Panc1 (cell line): ENCODE results near the gene ACSM2B.

Experiments used
- TF ChIP-seq, protein P1 (sequence below): fragments of 450-650 bp; IDR thresholded peaks from 2 replicates; pipeline ENCODE4 v1.5.1; 2017; ENCODE audit warnings: mild to moderate bottlenecking
- TF ChIP-seq, protein P2 (sequence below), 2 experiments: IDR thresholded peaks; 2 replicates each; pipeline ENCODE4 v1.6.1; 2011 to 2012; ENCODE audit warnings: low read depth in 2 of 2, control low read depth in 1 of 2, low read length in 1 of 2, mild to moderate bottlenecking in 1 of 2, moderate library complexity in 1 of 2; ENCODE audit not compliant: insufficient read depth in 1 of 2

- TF ChIP-seq, protein P1, sequence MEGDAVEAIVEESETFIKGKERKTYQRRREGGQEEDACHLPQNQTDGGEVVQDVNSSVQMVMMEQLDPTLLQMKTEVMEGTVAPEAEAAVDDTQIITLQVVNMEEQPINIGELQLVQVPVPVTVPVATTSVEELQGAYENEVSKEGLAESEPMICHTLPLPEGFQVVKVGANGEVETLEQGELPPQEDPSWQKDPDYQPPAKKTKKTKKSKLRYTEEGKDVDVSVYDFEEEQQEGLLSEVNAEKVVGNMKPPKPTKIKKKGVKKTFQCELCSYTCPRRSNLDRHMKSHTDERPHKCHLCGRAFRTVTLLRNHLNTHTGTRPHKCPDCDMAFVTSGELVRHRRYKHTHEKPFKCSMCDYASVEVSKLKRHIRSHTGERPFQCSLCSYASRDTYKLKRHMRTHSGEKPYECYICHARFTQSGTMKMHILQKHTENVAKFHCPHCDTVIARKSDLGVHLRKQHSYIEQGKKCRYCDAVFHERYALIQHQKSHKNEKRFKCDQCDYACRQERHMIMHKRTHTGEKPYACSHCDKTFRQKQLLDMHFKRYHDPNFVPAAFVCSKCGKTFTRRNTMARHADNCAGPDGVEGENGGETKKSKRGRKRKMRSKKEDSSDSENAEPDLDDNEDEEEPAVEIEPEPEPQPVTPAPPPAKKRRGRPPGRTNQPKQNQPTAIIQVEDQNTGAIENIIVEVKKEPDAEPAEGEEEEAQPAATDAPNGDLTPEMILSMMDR = no peak
- TF ChIP-seq, protein P2, sequence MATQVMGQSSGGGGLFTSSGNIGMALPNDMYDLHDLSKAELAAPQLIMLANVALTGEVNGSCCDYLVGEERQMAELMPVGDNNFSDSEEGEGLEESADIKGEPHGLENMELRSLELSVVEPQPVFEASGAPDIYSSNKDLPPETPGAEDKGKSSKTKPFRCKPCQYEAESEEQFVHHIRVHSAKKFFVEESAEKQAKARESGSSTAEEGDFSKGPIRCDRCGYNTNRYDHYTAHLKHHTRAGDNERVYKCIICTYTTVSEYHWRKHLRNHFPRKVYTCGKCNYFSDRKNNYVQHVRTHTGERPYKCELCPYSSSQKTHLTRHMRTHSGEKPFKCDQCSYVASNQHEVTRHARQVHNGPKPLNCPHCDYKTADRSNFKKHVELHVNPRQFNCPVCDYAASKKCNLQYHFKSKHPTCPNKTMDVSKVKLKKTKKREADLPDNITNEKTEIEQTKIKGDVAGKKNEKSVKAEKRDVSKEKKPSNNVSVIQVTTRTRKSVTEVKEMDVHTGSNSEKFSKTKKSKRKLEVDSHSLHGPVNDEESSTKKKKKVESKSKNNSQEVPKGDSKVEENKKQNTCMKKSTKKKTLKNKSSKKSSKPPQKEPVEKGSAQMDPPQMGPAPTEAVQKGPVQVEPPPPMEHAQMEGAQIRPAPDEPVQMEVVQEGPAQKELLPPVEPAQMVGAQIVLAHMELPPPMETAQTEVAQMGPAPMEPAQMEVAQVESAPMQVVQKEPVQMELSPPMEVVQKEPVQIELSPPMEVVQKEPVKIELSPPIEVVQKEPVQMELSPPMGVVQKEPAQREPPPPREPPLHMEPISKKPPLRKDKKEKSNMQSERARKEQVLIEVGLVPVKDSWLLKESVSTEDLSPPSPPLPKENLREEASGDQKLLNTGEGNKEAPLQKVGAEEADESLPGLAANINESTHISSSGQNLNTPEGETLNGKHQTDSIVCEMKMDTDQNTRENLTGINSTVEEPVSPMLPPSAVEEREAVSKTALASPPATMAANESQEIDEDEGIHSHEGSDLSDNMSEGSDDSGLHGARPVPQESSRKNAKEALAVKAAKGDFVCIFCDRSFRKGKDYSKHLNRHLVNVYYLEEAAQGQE (IDR thresholded peaks at IDR 0.05; ENCODE audit: insufficient read depth in 1 of 2, low read depth in 2 of 2, low read length in 1 of 2) = no peak
Measured at GRCh38 chr16:20614186-20615141, 38.3 kb upstream of the ACSM2B start.
